Measurements from ENCODE around the gene WDR37.

WDR37 gene

DNA sequence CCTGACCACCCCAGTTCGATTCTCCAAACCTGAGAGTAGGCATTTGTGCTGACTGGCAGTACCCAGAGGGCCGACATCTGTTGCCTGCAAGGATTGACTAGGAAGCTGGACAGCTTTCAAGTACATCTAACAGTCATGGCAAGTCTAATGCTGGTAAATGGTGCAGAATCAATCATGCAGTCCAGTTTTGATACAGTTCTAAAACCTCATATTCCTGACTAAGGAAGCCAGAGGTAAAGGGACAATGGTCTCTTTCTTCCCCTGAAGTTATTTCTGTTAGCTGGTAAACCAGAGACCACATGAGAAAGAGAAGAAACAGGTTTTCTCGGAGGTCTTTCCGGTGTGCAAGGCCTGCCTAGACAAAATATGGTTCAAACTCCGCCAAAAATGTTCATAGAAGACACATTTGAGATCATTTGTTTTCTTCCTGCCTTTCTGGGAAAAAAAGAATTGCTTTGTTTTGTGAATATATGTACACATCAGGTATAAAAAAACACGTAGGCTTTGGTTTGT, 97.1 kb downstream of the WDR37 start:
- no peak for DNase-seq (ENCODE audit: low read depth)
- H3K4me3 ChIP-seq (replicated peaks; ENCODE audit: low read depth, low read length), result no peak overlapping the region
- TF ChIP-seq, protein P1, sequence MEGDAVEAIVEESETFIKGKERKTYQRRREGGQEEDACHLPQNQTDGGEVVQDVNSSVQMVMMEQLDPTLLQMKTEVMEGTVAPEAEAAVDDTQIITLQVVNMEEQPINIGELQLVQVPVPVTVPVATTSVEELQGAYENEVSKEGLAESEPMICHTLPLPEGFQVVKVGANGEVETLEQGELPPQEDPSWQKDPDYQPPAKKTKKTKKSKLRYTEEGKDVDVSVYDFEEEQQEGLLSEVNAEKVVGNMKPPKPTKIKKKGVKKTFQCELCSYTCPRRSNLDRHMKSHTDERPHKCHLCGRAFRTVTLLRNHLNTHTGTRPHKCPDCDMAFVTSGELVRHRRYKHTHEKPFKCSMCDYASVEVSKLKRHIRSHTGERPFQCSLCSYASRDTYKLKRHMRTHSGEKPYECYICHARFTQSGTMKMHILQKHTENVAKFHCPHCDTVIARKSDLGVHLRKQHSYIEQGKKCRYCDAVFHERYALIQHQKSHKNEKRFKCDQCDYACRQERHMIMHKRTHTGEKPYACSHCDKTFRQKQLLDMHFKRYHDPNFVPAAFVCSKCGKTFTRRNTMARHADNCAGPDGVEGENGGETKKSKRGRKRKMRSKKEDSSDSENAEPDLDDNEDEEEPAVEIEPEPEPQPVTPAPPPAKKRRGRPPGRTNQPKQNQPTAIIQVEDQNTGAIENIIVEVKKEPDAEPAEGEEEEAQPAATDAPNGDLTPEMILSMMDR (IDR thresholded peaks at IDR 0.05; ENCODE audit: low read length, missing control alignments), result no peak

GRCh38 chr10:1153805-1154351, 97.7 kb downstream of the WDR37 start:
- DNase-seq (ENCODE audit: low read depth), result no peak
- no peak overlapping the region for H3K4me3 ChIP-seq (replicated peaks; ENCODE audit: low read depth, low read length)
- TF ChIP-seq, protein P1 (IDR thresholded peaks at IDR 0.05; ENCODE audit: low read length, missing control alignments), result no peak

DNA sequence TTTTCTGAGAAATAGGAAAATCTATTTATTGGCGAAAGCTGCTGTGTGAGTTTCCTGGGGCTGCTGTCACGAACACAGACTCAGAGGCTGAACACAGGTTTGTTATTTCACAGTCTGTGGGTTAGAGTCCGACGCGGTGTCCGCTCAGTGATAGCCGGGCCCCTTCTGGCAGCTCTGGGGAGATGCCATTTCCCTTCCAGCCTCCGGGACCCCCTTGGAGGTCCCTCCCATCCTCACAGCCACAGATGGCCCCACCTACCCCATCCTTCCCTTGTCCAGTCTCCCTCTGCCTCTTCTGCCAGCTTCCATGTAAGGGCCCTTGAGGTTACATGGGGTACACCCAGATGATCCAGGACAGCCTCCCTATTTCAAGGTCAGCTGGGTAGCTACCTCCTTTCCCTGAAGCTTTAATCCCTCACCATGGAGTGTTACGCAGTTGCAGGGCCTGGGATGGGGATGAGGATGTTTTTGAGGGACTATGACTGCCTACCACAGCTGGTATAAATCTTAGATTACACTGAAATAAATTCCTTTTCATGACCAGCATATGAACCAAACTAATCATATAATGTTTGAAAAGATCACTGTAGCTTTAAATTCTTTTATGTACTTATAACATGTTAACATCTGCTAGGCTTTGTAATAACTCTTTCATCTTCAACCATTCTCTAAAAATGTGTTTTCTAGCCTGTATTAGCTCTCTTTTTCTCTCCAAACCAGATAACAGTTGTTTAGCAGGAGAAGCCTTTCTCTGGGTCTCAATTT, 98.5 kb downstream of the WDR37 start:
- no peak for DNase-seq (ENCODE audit: low read depth)
- TF ChIP-seq, protein P1 (IDR thresholded peaks at IDR 0.05; ENCODE audit: low read length, missing control alignments), result no peak
- no peak overlapping the region for H3K4me3 ChIP-seq (replicated peaks; ENCODE audit: low read depth, low read length)

GRCh38 chr10:1155791-1156615, 99.8 kb downstream of the WDR37 start:
- no peak for DNase-seq (ENCODE audit: low read depth)
- TF ChIP-seq, protein P1 (IDR thresholded peaks at IDR 0.05; ENCODE audit: low read length, missing control alignments), result no peak
- H3K4me3 ChIP-seq (replicated peaks; ENCODE audit: low read depth, low read length), result no peak overlapping the region

DNA sequence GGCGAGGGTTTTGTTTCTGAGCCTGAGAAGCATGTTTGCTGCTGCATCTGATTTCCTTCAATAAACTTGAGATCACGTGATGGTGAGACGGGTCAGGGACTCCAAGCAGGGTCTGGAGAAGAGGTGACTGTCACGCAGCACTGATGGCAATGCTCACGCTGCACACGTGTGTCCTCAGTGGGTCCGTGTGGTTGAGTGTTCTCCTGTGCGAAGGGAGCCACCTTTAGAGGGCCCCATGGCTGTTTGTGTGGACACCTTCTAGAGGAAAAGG, 100.4 kb downstream of the WDR37 start:
- no peak for DNase-seq (ENCODE audit: low read depth)
- H3K4me3 ChIP-seq (replicated peaks; ENCODE audit: low read depth, low read length), result no peak overlapping the region
- TF ChIP-seq, protein P1 (IDR thresholded peaks at IDR 0.05; ENCODE audit: low read length, missing control alignments), result no peak

DNA sequence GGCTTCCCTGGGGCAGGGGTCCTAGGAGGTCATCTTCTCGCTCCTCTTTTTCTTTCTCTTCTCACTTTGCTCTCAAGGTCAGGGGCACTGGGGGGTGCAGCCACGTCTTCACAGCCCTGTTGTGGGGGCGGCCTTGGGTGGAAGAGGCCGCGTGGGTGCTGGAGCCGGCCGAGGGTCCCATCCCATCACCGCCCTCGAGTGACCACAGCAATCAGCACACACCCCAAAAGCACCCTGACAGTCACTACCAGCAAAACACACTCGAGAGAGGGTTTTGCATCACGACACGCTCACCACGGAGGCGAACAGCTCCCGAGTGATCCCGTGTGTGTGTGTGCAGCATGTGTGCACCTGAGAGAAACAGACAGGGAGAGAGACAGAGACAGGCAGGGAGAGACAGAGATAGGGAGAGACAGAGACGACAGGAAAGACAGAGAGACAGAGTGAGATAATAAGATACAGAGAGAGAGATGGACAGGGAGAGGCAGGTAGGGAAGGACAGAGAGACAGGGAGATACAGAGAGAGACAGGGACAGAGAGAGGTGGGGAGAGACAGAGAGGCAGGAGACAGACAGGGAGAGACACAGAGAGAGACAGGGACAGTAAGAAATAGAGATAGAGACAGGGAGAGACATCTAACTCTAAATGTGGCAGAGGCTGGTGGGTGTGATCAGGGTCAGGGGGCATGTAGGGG, 100.9 kb downstream of the WDR37 start:
- TF ChIP-seq, protein P1 (IDR thresholded peaks at IDR 0.05; ENCODE audit: low read length, missing control alignments), result no peak
- DNase-seq (ENCODE audit: low read depth), result no peak
- H3K4me3 ChIP-seq (replicated peaks; ENCODE audit: low read depth, low read length), result no peak overlapping the region
